Endothelial cell of umbilical vein (primary cell): ENCODE data around the gene OR6Q1.
"Not testable (repeated sequence)": the region's sequence is repeated elsewhere in the genome, so short reads cannot be mapped to it uniquely, and the experiment has no call there.

ENCODE experiments used
- GATA2 ChIP-seq: IDR thresholded peaks from 2 replicates; pipeline ENCODE4 v1.7.0; 2011; ENCODE audit warnings: low read depth, mild to moderate bottlenecking, moderate library complexity, mixed read lengths, low read length; ENCODE audit not compliant: insufficient read length, insufficient read depth
- MYC ChIP-seq: IDR thresholded peaks from one replicate; pipeline ENCODE4 v1.6.1; 2011; ENCODE audit warnings: mild to moderate bottlenecking, low read depth, low read length
- POLR2AphosphoS5 ChIP-seq: IDR thresholded peaks from 2 replicates; pipeline ENCODE4 v1.6.1; 2012; ENCODE audit warnings: low read depth, mild to moderate bottlenecking, control low read depth, low read length, moderate library complexity; ENCODE audit not compliant: insufficient read depth
- TF ChIP-seq, protein P1 (sequence below), 2 donors: IDR thresholded peaks; 1 replicate in 1 of 2; 2 replicates in 1 of 2; pipeline ENCODE4 v1.5.1; 2011; ENCODE audit warnings: low read length in 2 of 2, mild to moderate bottlenecking in 2 of 2, moderate library complexity in 2 of 2, control low read depth in 1 of 2, inconsistent platforms in 1 of 2, low read depth in 1 of 2; ENCODE audit not compliant: insufficient read depth in 1 of 2; ENCODE audit errors: extremely low read depth in 1 of 2

- TF ChIP-seq, protein P1, sequence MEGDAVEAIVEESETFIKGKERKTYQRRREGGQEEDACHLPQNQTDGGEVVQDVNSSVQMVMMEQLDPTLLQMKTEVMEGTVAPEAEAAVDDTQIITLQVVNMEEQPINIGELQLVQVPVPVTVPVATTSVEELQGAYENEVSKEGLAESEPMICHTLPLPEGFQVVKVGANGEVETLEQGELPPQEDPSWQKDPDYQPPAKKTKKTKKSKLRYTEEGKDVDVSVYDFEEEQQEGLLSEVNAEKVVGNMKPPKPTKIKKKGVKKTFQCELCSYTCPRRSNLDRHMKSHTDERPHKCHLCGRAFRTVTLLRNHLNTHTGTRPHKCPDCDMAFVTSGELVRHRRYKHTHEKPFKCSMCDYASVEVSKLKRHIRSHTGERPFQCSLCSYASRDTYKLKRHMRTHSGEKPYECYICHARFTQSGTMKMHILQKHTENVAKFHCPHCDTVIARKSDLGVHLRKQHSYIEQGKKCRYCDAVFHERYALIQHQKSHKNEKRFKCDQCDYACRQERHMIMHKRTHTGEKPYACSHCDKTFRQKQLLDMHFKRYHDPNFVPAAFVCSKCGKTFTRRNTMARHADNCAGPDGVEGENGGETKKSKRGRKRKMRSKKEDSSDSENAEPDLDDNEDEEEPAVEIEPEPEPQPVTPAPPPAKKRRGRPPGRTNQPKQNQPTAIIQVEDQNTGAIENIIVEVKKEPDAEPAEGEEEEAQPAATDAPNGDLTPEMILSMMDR (IDR thresholded peaks at IDR 0.05; ENCODE audit: extremely low read depth in 1 of 2, insufficient read depth in 1 of 2, low read depth in 1 of 2, low read length in 2 of 2): not testable (repeated sequence)
- not testable (repeated sequence) for TF ChIP-seq MYC, POLR2AphosphoS5, GATA2
Observed at GRCh38 chr11:57999523-57999922, 31.2 kb upstream of the OR6Q1 start.
